GM23338 (cell line): ENCODE measurements around the gene EML1. TPM values are rescaled to one million over a fixed set of nuclear protein-coding genes. Genes with fewer than 3 reads are reported as not detected.

ENCODE experiments used
- ATAC-seq: fragments of 200-7000 bp; cut with Tn5 transposase; 3 replicates; pipeline ENCODE4 v1.9.1; 2020
- DNase-seq: peaks from one replicate; pipeline ENCODE4 v3.0.0-alpha.2; 2015; ENCODE audit warnings: low spot score
- H2AFZ ChIP-seq: fragments of 200-600 bp; sonication (generic); 2 replicates; pipeline ENCODE4 v1.8.0; 2016; ENCODE audit warnings: antibody characterized with exemption, mild to moderate bottlenecking, moderate library complexity
- H3F3A ChIP-seq: fragments of 200-600 bp; sonication (generic); replicated peaks from 2 replicates; pipeline ENCODE4 v1.8.0; 2017; ENCODE audit warnings: antibody characterized with exemption, mixed run types, low read depth
- H3K27ac ChIP-seq: fragments of 200-600 bp; sonication (generic); 2 replicates; pipeline ENCODE4 v1.6.1; 2016; ENCODE audit warnings: low read depth
- H3K27me3 ChIP-seq: fragments of 200-600 bp; sonication (generic); 2 replicates; pipeline ENCODE4 v1.8.0; 2016; ENCODE audit warnings: mild to moderate bottlenecking, mixed run types, moderate library complexity; ENCODE audit not compliant: insufficient read depth
- H3K36me3 ChIP-seq: fragments of 200-600 bp; sonication (generic); 2 replicates; pipeline ENCODE4 v1.8.0; 2016; ENCODE audit warnings: mild to moderate bottlenecking; ENCODE audit not compliant: insufficient read depth
- H3K4me1 ChIP-seq: fragments of 200-600 bp; sonication (generic); 2 replicates; pipeline ENCODE4 v1.8.0; 2016; ENCODE audit warnings: mild to moderate bottlenecking, moderate library complexity; ENCODE audit not compliant: insufficient read depth
- H3K4me2 ChIP-seq: fragments of 200-600 bp; sonication (generic); 2 replicates; pipeline ENCODE4 v1.7.1; 2017; ENCODE audit warnings: mixed run types
- H3K4me3 ChIP-seq: fragments of 200-600 bp; sonication (generic); 2 replicates; pipeline ENCODE4 v1.6.1; 2016; ENCODE audit warnings: mixed run types
- H3K79me2 ChIP-seq: fragments of 200-600 bp; sonication (generic); replicated peaks from 2 replicates; pipeline ENCODE4 v1.8.0; 2017; ENCODE audit warnings: mild to moderate bottlenecking; ENCODE audit not compliant: insufficient read depth
- H3K9me2 ChIP-seq: fragments of 200-600 bp; sonication (generic); 2 replicates; pipeline ENCODE4 v1.8.0; 2017; ENCODE audit not compliant: insufficient read depth
- H4K20me1 ChIP-seq: fragments of 200-600 bp; sonication (generic); replicated peaks from 2 replicates; pipeline ENCODE4 v1.8.0; 2017; ENCODE audit warnings: mild to moderate bottlenecking; ENCODE audit not compliant: insufficient read depth
- H3K27ac Mint-ChIP-seq: 2 replicates; pipeline ENCODE4 v1.8.0; 2020; ENCODE audit warnings: inconsistent platforms, mild to moderate bottlenecking, moderate library complexity, mixed read lengths
- H3K27me3 Mint-ChIP-seq: 3 replicates; pipeline ENCODE4 v1.8.0; 2022; ENCODE audit warnings: low read depth, mild to moderate bottlenecking, moderate library complexity, mixed read lengths, inconsistent platforms; ENCODE audit not compliant: insufficient read depth, poor library complexity
- H3K36me3 Mint-ChIP-seq: 3 replicates; pipeline ENCODE4 v1.8.0; 2021; ENCODE audit warnings: low read depth, mild to moderate bottlenecking, inconsistent platforms, moderate library complexity, mixed read lengths
- H3K4me1 Mint-ChIP-seq: 3 replicates; pipeline ENCODE4 v1.8.0; 2020; ENCODE audit warnings: mild to moderate bottlenecking, inconsistent platforms, mixed read lengths
- H3K4me3 Mint-ChIP-seq: 3 replicates; pipeline ENCODE4 v1.8.0; 2021; ENCODE audit warnings: moderate library complexity, mild to moderate bottlenecking, inconsistent platforms, mixed read lengths
- H3K9me3 Mint-ChIP-seq: 3 replicates; pipeline ENCODE4 v1.8.0; 2020; ENCODE audit warnings: moderate library complexity, mild to moderate bottlenecking, inconsistent platforms, mixed read lengths
- CREB1 ChIP-seq: fragments of 250-450 bp; sonication (Bioruptor Pico); IDR thresholded peaks from 2 replicates; pipeline ENCODE4 v1.5.0; 2020; ENCODE audit warnings: low read depth, mild to moderate bottlenecking, moderate library complexity
- EZH2 ChIP-seq: fragments of 200-600 bp; sonication (generic); IDR thresholded peaks from one replicate; pipeline ENCODE4 v1.8.0; 2017; ENCODE audit warnings: antibody characterized with exemption, mild to moderate bottlenecking, low read depth; ENCODE audit not compliant: unreplicated experiment
- EZH2phosphoT487 ChIP-seq: fragments of 200-600 bp; sonication (generic); IDR thresholded peaks from one replicate; pipeline ENCODE4 v1.8.1; 2018; ENCODE audit warnings: antibody characterized with exemption; ENCODE audit not compliant: unreplicated experiment
- JUNB ChIP-seq: IDR thresholded peaks from one replicate; pipeline ENCODE4 v1.6.1; 2016; ENCODE audit warnings: antibody characterized with exemption; ENCODE audit not compliant: unreplicated experiment
- NANOG ChIP-seq: IDR thresholded peaks from 2 replicates; pipeline ENCODE4 v1.6.1; 2016; ENCODE audit warnings: antibody characterized with exemption, borderline replicate concordance
- POLR2AphosphoS5 ChIP-seq: IDR thresholded peaks from 2 replicates; pipeline ENCODE4 v1.6.1; 2016; ENCODE audit warnings: antibody characterized with exemption, low read depth
- STAT1 ChIP-seq: IDR thresholded peaks from one replicate; pipeline ENCODE4 v1.6.1; 2016; ENCODE audit warnings: antibody characterized with exemption; ENCODE audit not compliant: unreplicated experiment
- ZNF114 ChIP-seq: fragments of 250-450 bp; sonication (Bioruptor Pico); IDR thresholded peaks from 2 replicates; pipeline ENCODE4 v1.5.0; 2020; ENCODE audit warnings: mild to moderate bottlenecking, moderate library complexity
- ZNF331 ChIP-seq: fragments of 250-450 bp; sonication (Bioruptor Pico); IDR thresholded peaks from 2 replicates; pipeline ENCODE4 v1.5.0; 2020; ENCODE audit warnings: low read depth, mild to moderate bottlenecking, moderate library complexity
- polyA plus RNA-seq: library from polyadenylated mRNA; unstranded; fragments of >200 nt; fragmentation: Nextera tagmentation; extraction: Ambion mirVana; gene quantifications from 2 replicates; pipeline ENCODE4 v1.2.1, GENCODE V29; 2016
- total RNA-seq: library from RNA; depleted of rRNA; stranded (reverse); fragments of >200 nt; shearing (Covaris generic); gene quantifications from 2 replicates; pipeline ENCODE4 v1.2.3, GENCODE V29; 2014
- TF ChIP-seq, protein P1 (sequence below): IDR thresholded peaks from 2 replicates; pipeline ENCODE4 v1.6.1; 2016; ENCODE audit warnings: antibody characterized with exemption
- TF ChIP-seq, protein P2 (sequence below), 2 experiments: fragments of 200-600 bp in 1 of 2; sonication (generic) in 1 of 2; conservative IDR thresholded peaks; 2 replicates each; pipeline versions ENCODE4 v1.5.1 to v1.6.1; 2016 to 2017; ENCODE audit warnings: antibody characterized with exemption in 2 of 2, low read depth in 2 of 2, mild to moderate bottlenecking in 2 of 2, moderate library complexity in 1 of 2
- TF ChIP-seq, protein P3 (sequence below): IDR thresholded peaks from one replicate; pipeline ENCODE4 v1.6.1; 2018; ENCODE audit warnings: antibody characterized with exemption; ENCODE audit not compliant: unreplicated experiment

The EML1 gene
- total and polyA plus RNA-seq, 2 experiments from 2014 or later: 7.0 to 18.1 TPM

DNA sequence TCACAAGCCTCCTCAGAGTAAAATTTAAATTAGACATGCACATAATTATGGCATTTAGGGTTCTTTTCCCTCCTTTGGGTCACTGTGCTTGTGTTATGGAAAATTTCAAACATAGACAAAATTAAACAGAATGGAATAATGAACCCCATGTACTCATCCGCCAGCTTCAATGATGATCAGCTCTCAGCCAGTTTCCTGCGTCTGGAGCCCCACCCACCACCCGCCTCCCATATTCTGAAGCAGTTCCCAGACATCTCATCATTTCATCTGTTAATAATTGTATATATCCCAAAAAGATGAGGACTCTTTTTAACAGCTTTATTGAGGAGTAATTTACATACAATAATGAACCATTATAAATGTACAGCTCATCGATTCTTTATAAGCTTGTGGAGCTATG lies 128.2 kb downstream of the EML1 start:
- Mint-ChIP-seq H3K27me3 (peaks cover 4% of the 10 kb centered on the region), H3K27ac (no peak overlapping the region), H3K36me3 (peaks cover 9% of the 10 kb centered on the region; the same call in 2 of the 3 replicates), H3K4me1 (peaks cover 7% of the 10 kb centered on the region), H3K9me3 (no peaks in the 10 kb centered on the region; the same call in 2 of the 3 replicates), H3K4me3 (no peak overlapping the region)
- no peak overlapping the region for H3K27ac ChIP-seq
- H3K27me3 ChIP-seq: no peaks in the 10 kb centered on the region
- TF ChIP-seq EZH2: no peak
- TF ChIP-seq, protein P1, sequence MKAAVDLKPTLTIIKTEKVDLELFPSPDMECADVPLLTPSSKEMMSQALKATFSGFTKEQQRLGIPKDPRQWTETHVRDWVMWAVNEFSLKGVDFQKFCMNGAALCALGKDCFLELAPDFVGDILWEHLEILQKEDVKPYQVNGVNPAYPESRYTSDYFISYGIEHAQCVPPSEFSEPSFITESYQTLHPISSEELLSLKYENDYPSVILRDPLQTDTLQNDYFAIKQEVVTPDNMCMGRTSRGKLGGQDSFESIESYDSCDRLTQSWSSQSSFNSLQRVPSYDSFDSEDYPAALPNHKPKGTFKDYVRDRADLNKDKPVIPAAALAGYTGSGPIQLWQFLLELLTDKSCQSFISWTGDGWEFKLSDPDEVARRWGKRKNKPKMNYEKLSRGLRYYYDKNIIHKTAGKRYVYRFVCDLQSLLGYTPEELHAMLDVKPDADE: no peak
- no peak for TF ChIP-seq NANOG
- TF ChIP-seq POLR2AphosphoS5: no peak
- TF ChIP-seq, protein P2, sequence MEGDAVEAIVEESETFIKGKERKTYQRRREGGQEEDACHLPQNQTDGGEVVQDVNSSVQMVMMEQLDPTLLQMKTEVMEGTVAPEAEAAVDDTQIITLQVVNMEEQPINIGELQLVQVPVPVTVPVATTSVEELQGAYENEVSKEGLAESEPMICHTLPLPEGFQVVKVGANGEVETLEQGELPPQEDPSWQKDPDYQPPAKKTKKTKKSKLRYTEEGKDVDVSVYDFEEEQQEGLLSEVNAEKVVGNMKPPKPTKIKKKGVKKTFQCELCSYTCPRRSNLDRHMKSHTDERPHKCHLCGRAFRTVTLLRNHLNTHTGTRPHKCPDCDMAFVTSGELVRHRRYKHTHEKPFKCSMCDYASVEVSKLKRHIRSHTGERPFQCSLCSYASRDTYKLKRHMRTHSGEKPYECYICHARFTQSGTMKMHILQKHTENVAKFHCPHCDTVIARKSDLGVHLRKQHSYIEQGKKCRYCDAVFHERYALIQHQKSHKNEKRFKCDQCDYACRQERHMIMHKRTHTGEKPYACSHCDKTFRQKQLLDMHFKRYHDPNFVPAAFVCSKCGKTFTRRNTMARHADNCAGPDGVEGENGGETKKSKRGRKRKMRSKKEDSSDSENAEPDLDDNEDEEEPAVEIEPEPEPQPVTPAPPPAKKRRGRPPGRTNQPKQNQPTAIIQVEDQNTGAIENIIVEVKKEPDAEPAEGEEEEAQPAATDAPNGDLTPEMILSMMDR (conservative IDR thresholded peaks at IDR 0.05; ENCODE audit: low read depth in 2 of 2): no peak
- TF ChIP-seq ZNF114 (CRISPR knock-in tag): no peak
- no peak for TF ChIP-seq JUNB
- no peak for TF ChIP-seq EZH2phosphoT487
- TF ChIP-seq CREB1 (CRISPR knock-in tag): no peak
- no peak for DNase-seq
- no peaks in the 10 kb centered on the region for H3K4me1 ChIP-seq
- H3K79me2 ChIP-seq: no peaks in the 10 kb centered on the region
- no peak overlapping the region for H3K4me3 ChIP-seq
- H3K4me2 ChIP-seq: no peak overlapping the region
- no peaks in the 10 kb centered on the region for H3K36me3 ChIP-seq
- no peaks in the 10 kb centered on the region for H3F3A ChIP-seq
- no peaks in the 10 kb centered on the region for H4K20me1 ChIP-seq
- no peak overlapping the region for H2AFZ ChIP-seq
- ATAC-seq: no peak
- no peaks in the 10 kb centered on the region for H3K9me2 ChIP-seq

DNA sequence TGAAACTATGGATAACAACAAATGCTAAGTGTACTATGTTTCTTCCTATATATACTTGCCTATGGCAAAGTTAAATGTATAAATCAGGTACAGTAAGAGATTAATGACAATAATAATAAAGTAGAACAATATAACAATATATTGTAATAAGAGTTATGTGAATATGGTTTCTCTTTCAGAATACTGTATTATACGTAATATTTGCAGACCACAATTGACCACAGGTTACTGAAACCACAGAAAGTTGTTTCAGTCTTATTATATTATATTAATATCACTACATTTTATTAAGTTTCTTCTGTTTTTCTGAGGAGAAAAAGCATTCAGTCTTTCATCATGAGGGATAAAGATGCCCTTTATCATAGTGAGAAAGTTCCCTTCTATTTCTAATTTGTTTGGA lies 131.2 kb downstream of the EML1 start:
- Mint-ChIP-seq H3K9me3 (peaks cover 12% of the 10 kb centered on the region), H3K27ac (no peak overlapping the region), H3K27me3 (peaks cover 4% of the 10 kb centered on the region), H3K4me3 (no peak overlapping the region), H3K36me3 (peaks cover 19% of the 10 kb centered on the region; the same call in 2 of the 3 replicates), H3K4me1 (peaks cover 7% of the 10 kb centered on the region)
- TF ChIP-seq, protein P3, sequence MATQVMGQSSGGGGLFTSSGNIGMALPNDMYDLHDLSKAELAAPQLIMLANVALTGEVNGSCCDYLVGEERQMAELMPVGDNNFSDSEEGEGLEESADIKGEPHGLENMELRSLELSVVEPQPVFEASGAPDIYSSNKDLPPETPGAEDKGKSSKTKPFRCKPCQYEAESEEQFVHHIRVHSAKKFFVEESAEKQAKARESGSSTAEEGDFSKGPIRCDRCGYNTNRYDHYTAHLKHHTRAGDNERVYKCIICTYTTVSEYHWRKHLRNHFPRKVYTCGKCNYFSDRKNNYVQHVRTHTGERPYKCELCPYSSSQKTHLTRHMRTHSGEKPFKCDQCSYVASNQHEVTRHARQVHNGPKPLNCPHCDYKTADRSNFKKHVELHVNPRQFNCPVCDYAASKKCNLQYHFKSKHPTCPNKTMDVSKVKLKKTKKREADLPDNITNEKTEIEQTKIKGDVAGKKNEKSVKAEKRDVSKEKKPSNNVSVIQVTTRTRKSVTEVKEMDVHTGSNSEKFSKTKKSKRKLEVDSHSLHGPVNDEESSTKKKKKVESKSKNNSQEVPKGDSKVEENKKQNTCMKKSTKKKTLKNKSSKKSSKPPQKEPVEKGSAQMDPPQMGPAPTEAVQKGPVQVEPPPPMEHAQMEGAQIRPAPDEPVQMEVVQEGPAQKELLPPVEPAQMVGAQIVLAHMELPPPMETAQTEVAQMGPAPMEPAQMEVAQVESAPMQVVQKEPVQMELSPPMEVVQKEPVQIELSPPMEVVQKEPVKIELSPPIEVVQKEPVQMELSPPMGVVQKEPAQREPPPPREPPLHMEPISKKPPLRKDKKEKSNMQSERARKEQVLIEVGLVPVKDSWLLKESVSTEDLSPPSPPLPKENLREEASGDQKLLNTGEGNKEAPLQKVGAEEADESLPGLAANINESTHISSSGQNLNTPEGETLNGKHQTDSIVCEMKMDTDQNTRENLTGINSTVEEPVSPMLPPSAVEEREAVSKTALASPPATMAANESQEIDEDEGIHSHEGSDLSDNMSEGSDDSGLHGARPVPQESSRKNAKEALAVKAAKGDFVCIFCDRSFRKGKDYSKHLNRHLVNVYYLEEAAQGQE: no peak
- no peak for TF ChIP-seq EZH2
- TF ChIP-seq POLR2AphosphoS5: no peak
- no peak for TF ChIP-seq ZNF331 (CRISPR knock-in tag)
- TF ChIP-seq, protein P2 (conservative IDR thresholded peaks at IDR 0.05; ENCODE audit: low read depth in 2 of 2): no peak
- no peak for TF ChIP-seq ZNF114 (CRISPR knock-in tag)
- no peak for TF ChIP-seq EZH2phosphoT487
- no peak for TF ChIP-seq STAT1
- TF ChIP-seq, protein P1: no peak
- no peak for TF ChIP-seq JUNB
- ATAC-seq (no peak), DNase-seq (no peak)
- no peaks in the 10 kb centered on the region for H3K4me1 ChIP-seq
- no peak overlapping the region for H3K4me2 ChIP-seq
- H3F3A ChIP-seq: no peaks in the 10 kb centered on the region
- no peaks in the 10 kb centered on the region for H3K9me2 ChIP-seq
- no peak overlapping the region for H3K4me3 ChIP-seq
- no peaks in the 10 kb centered on the region for H4K20me1 ChIP-seq
- 0 out of 2 replicates have a peak, but pooled peaks cover 4% of the 10 kb centered on the region for H3K36me3 ChIP-seq
- no peak overlapping the region for H2AFZ ChIP-seq
- no peaks in the 10 kb centered on the region for H3K79me2 ChIP-seq
- no peaks in the 10 kb centered on the region for H3K27me3 ChIP-seq
- H3K27ac ChIP-seq: no peak overlapping the region
